ENCODE measurements around the gene ETS1. TPM values are rescaled to one million over a fixed set of nuclear protein-coding genes. Genes with fewer than 3 reads are reported as not detected.

Gene ETS1
- total RNA-seq, 1 experiment from 2014 or later = 29.9 TPM

DNA sequence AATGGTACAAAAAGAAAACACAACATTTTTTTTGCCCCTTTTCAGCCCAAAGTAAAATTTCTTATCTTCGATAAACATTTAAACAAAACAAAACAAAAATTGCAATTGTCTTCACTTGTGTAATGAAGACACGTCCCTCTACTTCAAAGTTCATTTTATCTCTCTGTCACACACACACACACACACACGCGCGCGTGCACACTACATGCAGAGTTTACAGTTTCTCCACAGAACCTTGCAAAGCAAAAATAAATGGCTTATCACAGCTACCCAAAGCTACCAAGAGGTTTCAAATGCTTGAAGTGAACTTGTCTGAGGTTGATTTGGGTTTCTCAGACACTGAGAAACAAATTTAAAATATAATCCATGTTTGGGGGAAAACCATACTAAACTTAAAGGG, 72.3 kb downstream of the ETS1 start:
- H3K27ac ChIP-seq (ENCODE audit: insufficient read length, low read depth, low read length) = no peak overlapping the region
- Mint-ChIP-seq H3K9me3 (no peaks in the 10 kb centered on the region), H3K27ac (no peak overlapping the region), H3K36me3 (ENCODE audit: insufficient read depth in 1 of 3, low read depth in 3 of 3) (no peaks in the 10 kb centered on the region), H3K4me3 (no peak overlapping the region), H3K4me1 (peaks cover 20 to 23% of the 10 kb centered on the region in 2 experiments), H3K27me3 (ENCODE audit: low read depth) (no peaks in the 10 kb centered on the region)
- no peak overlapping the region for H3K18ac ChIP-seq (ENCODE audit: insufficient read length, low read depth, low read length)
- no peak overlapping the region for H3T11ph ChIP-seq (ENCODE audit: low read length)
- H2BK15ac ChIP-seq (ENCODE audit: low read depth, low read length) = no peak overlapping the region
- H4K8ac ChIP-seq (replicated peaks; ENCODE audit: insufficient read length, low read depth, low read length) = no peak overlapping the region
- H3K23me2 ChIP-seq (ENCODE audit: insufficient read length, low read depth, low read length, poor library complexity, severe bottlenecking) = no peaks in the 10 kb centered on the region
- H3K56ac ChIP-seq (ENCODE audit: insufficient read length, low read depth, low read length) = no peak overlapping the region
- no peak overlapping the region for H3K9ac ChIP-seq (ENCODE audit: extremely low read depth, insufficient read length, low read length)
- H3K4ac ChIP-seq (ENCODE audit: low read depth, low read length) = no peak overlapping the region
- no peak overlapping the region for H2AK5ac ChIP-seq (ENCODE audit: insufficient read length, low read length)
- H4K20me1 ChIP-seq (ENCODE audit: control insufficient read depth, insufficient read depth, insufficient read length) = no peaks in the 10 kb centered on the region
- TF ChIP-seq, protein P1, sequence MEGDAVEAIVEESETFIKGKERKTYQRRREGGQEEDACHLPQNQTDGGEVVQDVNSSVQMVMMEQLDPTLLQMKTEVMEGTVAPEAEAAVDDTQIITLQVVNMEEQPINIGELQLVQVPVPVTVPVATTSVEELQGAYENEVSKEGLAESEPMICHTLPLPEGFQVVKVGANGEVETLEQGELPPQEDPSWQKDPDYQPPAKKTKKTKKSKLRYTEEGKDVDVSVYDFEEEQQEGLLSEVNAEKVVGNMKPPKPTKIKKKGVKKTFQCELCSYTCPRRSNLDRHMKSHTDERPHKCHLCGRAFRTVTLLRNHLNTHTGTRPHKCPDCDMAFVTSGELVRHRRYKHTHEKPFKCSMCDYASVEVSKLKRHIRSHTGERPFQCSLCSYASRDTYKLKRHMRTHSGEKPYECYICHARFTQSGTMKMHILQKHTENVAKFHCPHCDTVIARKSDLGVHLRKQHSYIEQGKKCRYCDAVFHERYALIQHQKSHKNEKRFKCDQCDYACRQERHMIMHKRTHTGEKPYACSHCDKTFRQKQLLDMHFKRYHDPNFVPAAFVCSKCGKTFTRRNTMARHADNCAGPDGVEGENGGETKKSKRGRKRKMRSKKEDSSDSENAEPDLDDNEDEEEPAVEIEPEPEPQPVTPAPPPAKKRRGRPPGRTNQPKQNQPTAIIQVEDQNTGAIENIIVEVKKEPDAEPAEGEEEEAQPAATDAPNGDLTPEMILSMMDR (conservative IDR thresholded peaks at IDR 0.05) = no peak
- H3K79me2 ChIP-seq (ENCODE audit: insufficient read depth, low read length) = peaks cover 2% of the 10 kb centered on the region; the same call in 1 of the 2 replicates
- no peak overlapping the region for H2BK12ac ChIP-seq (ENCODE audit: insufficient read length, low read depth, low read length)
- H3K14ac ChIP-seq (ENCODE audit: insufficient read depth, low read length) = no peak overlapping the region
- peaks cover 6% of the 10 kb centered on the region; the same call in 1 of the 2 replicates for H3K4me1 ChIP-seq (ENCODE audit: insufficient read depth, low read length)
- H2BK120ac ChIP-seq (ENCODE audit: low read depth, low read length, poor library complexity, severe bottlenecking) = no peak overlapping the region
- H4K91ac ChIP-seq (ENCODE audit: insufficient read length, low read depth, low read length) = no peak overlapping the region
- H4K5ac ChIP-seq (ENCODE audit: insufficient read length, low read depth, low read length) = no peak overlapping the region
- no peak overlapping the region for H2AFZ ChIP-seq (ENCODE audit: low read length)
- H2BK5ac ChIP-seq (ENCODE audit: insufficient read length, low read length) = no peak overlapping the region
- DNase-seq = no peak
- H3K9me3 ChIP-seq (ENCODE audit: control insufficient read depth, low read depth, low read length) = no peaks in the 10 kb centered on the region
- peaks cover 4% of the 10 kb centered on the region for H3K79me1 ChIP-seq (ENCODE audit: insufficient read depth, low read depth, low read length, poor library complexity, severe bottlenecking)
- H2BK20ac ChIP-seq (ENCODE audit: low read depth, low read length, poor library complexity, severe bottlenecking) = no peak overlapping the region
- WGBS (ENCODE audit: extremely low coverage, insufficient read length, low lambda C conversion rate) = 100% methylated on average over 1 of the region's 6 CpGs
- H3K27me3 ChIP-seq (ENCODE audit: insufficient read depth, low read length) = no peaks in the 10 kb centered on the region
- no peak overlapping the region for H3K23ac ChIP-seq (ENCODE audit: insufficient read length, low read depth, low read length)
- no peak overlapping the region for H3K4me2 ChIP-seq (ENCODE audit: insufficient read depth, insufficient read length, low read length)

Data from H9 (cell line).